PC-3 (cell line): Measurements from ENCODE around the gene BFAR.
"Not testable (repeated sequence)": the region's sequence is repeated elsewhere in the genome, so short reads cannot be mapped to it uniquely, and the experiment has no call there.

Experiments used
- EZH2 ChIP-seq: fragments of 300-600 bp; sonication (generic); IDR thresholded peaks from one replicate; pipeline ENCODE4 v1.6.1; 2017; ENCODE audit warnings: antibody characterized with exemption, mild to moderate bottlenecking, low read length; ENCODE audit not compliant: unreplicated experiment
- EZH2phosphoT487 ChIP-seq: fragments of 300-600 bp; sonication (generic); IDR thresholded peaks from 2 replicates; pipeline ENCODE4 v1.6.1; 2018; ENCODE audit warnings: mild to moderate bottlenecking, antibody characterized with exemption, low read length, borderline replicate concordance
- TF ChIP-seq, protein P1 (sequence below): fragments of 300-600 bp; sonication (generic); conservative IDR thresholded peaks from 2 replicates; pipeline ENCODE4 v1.5.1; 2017; ENCODE audit warnings: antibody characterized with exemption, low read depth, mild to moderate bottlenecking, low read length

DNA sequence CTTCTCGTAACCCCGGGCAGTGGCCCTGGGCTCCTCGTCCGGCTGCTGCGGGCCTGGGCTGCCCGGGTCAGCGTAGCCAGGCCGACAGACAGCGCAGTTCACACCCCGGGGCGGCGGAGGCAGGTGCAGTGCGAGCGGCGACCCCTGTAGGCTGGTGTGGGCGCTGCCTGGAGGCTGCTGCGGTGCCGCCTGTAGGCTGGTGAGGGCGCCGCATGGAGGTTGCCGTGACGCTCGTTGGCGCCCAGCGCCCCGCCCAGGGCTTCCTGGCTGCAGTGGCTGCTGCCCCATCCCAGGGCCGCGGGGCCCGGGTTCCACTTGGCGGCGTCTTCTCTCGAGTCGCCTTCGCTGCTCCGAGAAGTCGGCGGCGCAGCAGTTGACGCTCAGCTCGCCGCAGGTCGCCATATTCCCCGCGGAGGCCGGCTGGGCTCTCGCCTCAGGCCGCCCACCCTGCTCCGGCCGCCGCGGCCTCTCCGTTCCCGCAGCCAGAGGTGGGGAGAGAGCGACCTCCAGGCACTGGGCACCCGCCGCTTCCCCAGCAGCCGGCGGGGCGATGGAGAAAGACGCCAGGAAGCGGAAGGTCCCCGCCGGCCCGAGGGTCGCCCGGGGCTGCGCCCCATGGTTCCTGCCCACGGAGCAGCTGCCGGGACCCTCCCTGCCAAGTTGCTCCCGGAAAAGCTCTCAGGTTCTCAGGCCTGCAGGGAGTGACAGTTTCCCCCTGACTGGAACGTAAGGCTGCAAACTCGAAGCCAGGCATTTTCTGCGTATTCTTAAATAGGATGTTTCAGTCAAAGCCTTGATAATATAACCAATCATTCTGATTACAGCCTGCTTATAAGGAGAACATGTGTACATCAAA, 70.6 kb downstream of the BFAR start, which contains the start of gene NPIPA3:
- TF ChIP-seq EZH2, EZH2phosphoT487: not testable (repeated sequence)
- TF ChIP-seq, protein P1, sequence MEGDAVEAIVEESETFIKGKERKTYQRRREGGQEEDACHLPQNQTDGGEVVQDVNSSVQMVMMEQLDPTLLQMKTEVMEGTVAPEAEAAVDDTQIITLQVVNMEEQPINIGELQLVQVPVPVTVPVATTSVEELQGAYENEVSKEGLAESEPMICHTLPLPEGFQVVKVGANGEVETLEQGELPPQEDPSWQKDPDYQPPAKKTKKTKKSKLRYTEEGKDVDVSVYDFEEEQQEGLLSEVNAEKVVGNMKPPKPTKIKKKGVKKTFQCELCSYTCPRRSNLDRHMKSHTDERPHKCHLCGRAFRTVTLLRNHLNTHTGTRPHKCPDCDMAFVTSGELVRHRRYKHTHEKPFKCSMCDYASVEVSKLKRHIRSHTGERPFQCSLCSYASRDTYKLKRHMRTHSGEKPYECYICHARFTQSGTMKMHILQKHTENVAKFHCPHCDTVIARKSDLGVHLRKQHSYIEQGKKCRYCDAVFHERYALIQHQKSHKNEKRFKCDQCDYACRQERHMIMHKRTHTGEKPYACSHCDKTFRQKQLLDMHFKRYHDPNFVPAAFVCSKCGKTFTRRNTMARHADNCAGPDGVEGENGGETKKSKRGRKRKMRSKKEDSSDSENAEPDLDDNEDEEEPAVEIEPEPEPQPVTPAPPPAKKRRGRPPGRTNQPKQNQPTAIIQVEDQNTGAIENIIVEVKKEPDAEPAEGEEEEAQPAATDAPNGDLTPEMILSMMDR, result not testable (repeated sequence)
